SK-N-SH treated with all-trans-retinoic acid at 6 μM for 48 hours (cell line): ENCODE results near the gene SLC5A6.
"Not testable (repeated sequence)": the region's sequence is repeated elsewhere in the genome, so short reads cannot be mapped to it uniquely, and the experiment has no call there.

Source experiments
- ATAC-seq: fragments of 200-7000 bp; cut with Tn5 transposase; 3 replicates; pipeline ENCODE4 v1.9.1; 2020; ENCODE audit warnings: mild to moderate bottlenecking, moderate library complexity
- ARNTL ChIP-seq: fragments of 450-650 bp; formaldehyde crosslinking; IDR thresholded peaks from 2 replicates; pipeline ENCODE4 v1.5.0; 2020; ENCODE audit warnings: low read depth, mild to moderate bottlenecking, moderate library complexity, borderline replicate concordance
- BACH2 ChIP-seq: fragments of 250-450 bp; sonication (Bioruptor Pico); IDR thresholded peaks from 2 replicates; pipeline ENCODE4 v1.9.0; 2021; ENCODE audit warnings: mild to moderate bottlenecking, borderline replicate concordance
- CREB5 ChIP-seq: fragments of 250-450 bp; sonication (Bioruptor Pico); IDR thresholded peaks from 2 replicates; pipeline ENCODE4 v1.5.1; 2020; ENCODE audit warnings: low read depth, mild to moderate bottlenecking, moderate library complexity
- ESRRG ChIP-seq: fragments of 250-450 bp; sonication (Bioruptor Pico); IDR thresholded peaks from 2 replicates; pipeline ENCODE4 v1.6.1; 2021; ENCODE audit warnings: mild to moderate bottlenecking
- GLIS3 ChIP-seq: fragments of 250-450 bp; sonication (Bioruptor Pico); IDR thresholded peaks from 2 replicates; pipeline ENCODE4 v1.5.0; 2020; ENCODE audit warnings: mild to moderate bottlenecking, moderate library complexity
- ISL1 ChIP-seq: fragments of 250-450 bp; sonication (Bioruptor Pico); IDR thresholded peaks from 2 replicates; pipeline ENCODE4 v2.1.2; 2022; ENCODE audit warnings: mild to moderate bottlenecking, moderate library complexity
- OSR1 ChIP-seq: fragments of 250-450 bp; sonication (Bioruptor Pico); IDR thresholded peaks from 2 replicates; pipeline ENCODE4 v1.8.0; 2022; ENCODE audit warnings: moderate library complexity, mild to moderate bottlenecking, inconsistent platforms
- POU6F1 ChIP-seq: fragments of 250-450 bp; sonication (Bioruptor Pico); IDR thresholded peaks from 2 replicates; pipeline ENCODE4 v1.8.0; 2021; ENCODE audit warnings: low read depth, mild to moderate bottlenecking, moderate library complexity, borderline replicate concordance
- RARB ChIP-seq: fragments of 250-450 bp; sonication (Bioruptor Pico); IDR thresholded peaks from 2 replicates; pipeline ENCODE4 v1.8.0; 2021; ENCODE audit warnings: mild to moderate bottlenecking, moderate library complexity
- SNAI2 ChIP-seq: fragments of 250-450 bp; sonication (Bioruptor Pico); IDR thresholded peaks from 2 replicates; pipeline ENCODE4 v1.5.0; 2020; ENCODE audit warnings: mild to moderate bottlenecking, moderate library complexity
- TCF4 ChIP-seq: fragments of 250-450 bp; sonication (Bioruptor Pico); IDR thresholded peaks from 2 replicates; pipeline ENCODE4 v1.8.0; 2021; ENCODE audit warnings: mild to moderate bottlenecking, moderate library complexity, borderline replicate concordance
- TOX ChIP-seq: fragments of 250-450 bp; sonication (Bioruptor Pico); IDR thresholded peaks from 2 replicates; pipeline ENCODE4 v1.8.0; 2021; ENCODE audit warnings: mild to moderate bottlenecking, moderate library complexity, borderline replicate concordance
- ZFP3 ChIP-seq: fragments of 250-450 bp; sonication (Bioruptor Pico); IDR thresholded peaks from 2 replicates; pipeline ENCODE4 v1.5.0; 2020; ENCODE audit warnings: mild to moderate bottlenecking, moderate library complexity
- ZNF565 ChIP-seq: fragments of 450-650 bp; formaldehyde crosslinking; conservative IDR thresholded peaks from 2 replicates; pipeline ENCODE4 v1.5.0; 2020; ENCODE audit warnings: low read depth, mild to moderate bottlenecking, moderate library complexity
- ZNF70 ChIP-seq: fragments of 450-650 bp; formaldehyde crosslinking; IDR thresholded peaks from 2 replicates; pipeline ENCODE4 v1.5.0; 2020; ENCODE audit warnings: mild to moderate bottlenecking, moderate library complexity
- ZNF8 ChIP-seq: fragments of 450-650 bp; formaldehyde crosslinking; IDR thresholded peaks from 2 replicates; pipeline ENCODE4 v1.5.0; 2020; ENCODE audit warnings: mild to moderate bottlenecking, moderate library complexity
- TF ChIP-seq, protein P1 (sequence below): fragments of 250-450 bp; sonication (Bioruptor Pico); IDR thresholded peaks from 2 replicates; pipeline ENCODE4 v1.5.0; 2020; ENCODE audit warnings: mild to moderate bottlenecking, moderate library complexity
- TF ChIP-seq, protein P2 (sequence below): fragments of 250-450 bp; sonication (Bioruptor Pico); IDR thresholded peaks from 2 replicates; pipeline ENCODE4 v1.5.1; 2021; ENCODE audit warnings: mild to moderate bottlenecking, moderate library complexity
- TF ChIP-seq, protein P3 (sequence below): fragments of 250-450 bp; sonication (Bioruptor Pico); IDR thresholded peaks from 2 replicates; pipeline ENCODE4 v1.8.0; 2020; ENCODE audit warnings: mild to moderate bottlenecking, moderate library complexity, borderline replicate concordance

Gene SLC5A6

GRCh38 chr2:27178469-27178868, 33.6 kb downstream of the SLC5A6 start (continued):
- no peak for TF ChIP-seq CREB5 (CRISPR knock-in tag)
- no peak for TF ChIP-seq BACH2
- TF ChIP-seq TCF4 = no peak
- no peak for TF ChIP-seq OSR1 (CRISPR knock-in tag)
- no peak for TF ChIP-seq TOX
- TF ChIP-seq GLIS3 (CRISPR knock-in tag) = no peak

GRCh38 chr2:27177441-27178351, 34.4 kb downstream of the SLC5A6 start:
- TF ChIP-seq, protein P1, sequence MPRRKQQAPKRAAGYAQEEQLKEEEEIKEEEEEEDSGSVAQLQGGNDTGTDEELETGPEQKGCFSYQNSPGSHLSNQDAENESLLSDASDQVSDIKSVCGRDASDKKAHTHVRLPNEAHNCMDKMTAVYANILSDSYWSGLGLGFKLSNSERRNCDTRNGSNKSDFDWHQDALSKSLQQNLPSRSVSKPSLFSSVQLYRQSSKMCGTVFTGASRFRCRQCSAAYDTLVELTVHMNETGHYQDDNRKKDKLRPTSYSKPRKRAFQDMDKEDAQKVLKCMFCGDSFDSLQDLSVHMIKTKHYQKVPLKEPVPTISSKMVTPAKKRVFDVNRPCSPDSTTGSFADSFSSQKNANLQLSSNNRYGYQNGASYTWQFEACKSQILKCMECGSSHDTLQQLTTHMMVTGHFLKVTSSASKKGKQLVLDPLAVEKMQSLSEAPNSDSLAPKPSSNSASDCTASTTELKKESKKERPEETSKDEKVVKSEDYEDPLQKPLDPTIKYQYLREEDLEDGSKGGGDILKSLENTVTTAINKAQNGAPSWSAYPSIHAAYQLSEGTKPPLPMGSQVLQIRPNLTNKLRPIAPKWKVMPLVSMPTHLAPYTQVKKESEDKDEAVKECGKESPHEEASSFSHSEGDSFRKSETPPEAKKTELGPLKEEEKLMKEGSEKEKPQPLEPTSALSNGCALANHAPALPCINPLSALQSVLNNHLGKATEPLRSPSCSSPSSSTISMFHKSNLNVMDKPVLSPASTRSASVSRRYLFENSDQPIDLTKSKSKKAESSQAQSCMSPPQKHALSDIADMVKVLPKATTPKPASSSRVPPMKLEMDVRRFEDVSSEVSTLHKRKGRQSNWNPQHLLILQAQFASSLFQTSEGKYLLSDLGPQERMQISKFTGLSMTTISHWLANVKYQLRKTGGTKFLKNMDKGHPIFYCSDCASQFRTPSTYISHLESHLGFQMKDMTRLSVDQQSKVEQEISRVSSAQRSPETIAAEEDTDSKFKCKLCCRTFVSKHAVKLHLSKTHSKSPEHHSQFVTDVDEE (CRISPR knock-in tag) = no peak
- no peak for TF ChIP-seq ZNF8 (CRISPR knock-in tag)
- TF ChIP-seq POU6F1 (CRISPR knock-in tag) = no peak
- no peak for TF ChIP-seq OSR1 (CRISPR knock-in tag)
- no peak for TF ChIP-seq ZFP3
- no peak for TF ChIP-seq SNAI2 (CRISPR knock-in tag)
- TF ChIP-seq ZNF70 (CRISPR knock-in tag) = no peak
- TF ChIP-seq ISL1 (CRISPR knock-in tag) = no peak
- TF ChIP-seq CREB5 (CRISPR knock-in tag) = no peak
- no peak for TF ChIP-seq ARNTL
- TF ChIP-seq, protein P2, sequence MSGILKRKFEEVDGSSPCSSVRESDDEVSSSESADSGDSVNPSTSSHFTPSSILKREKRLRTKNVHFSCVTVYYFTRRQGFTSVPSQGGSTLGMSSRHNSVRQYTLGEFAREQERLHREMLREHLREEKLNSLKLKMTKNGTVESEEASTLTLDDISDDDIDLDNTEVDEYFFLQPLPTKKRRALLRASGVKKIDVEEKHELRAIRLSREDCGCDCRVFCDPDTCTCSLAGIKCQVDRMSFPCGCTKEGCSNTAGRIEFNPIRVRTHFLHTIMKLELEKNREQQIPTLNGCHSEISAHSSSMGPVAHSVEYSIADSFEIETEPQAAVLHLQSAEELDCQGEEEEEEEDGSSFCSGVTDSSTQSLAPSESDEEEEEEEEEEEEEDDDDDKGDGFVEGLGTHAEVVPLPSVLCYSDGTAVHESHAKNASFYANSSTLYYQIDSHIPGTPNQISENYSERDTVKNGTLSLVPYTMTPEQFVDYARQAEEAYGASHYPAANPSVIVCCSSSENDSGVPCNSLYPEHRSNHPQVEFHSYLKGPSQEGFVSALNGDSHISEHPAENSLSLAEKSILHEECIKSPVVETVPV (CRISPR knock-in tag) = no peak
- TF ChIP-seq TCF4 = no peak
- no peak for TF ChIP-seq RARB (CRISPR knock-in tag)
- no peak for TF ChIP-seq ZNF565 (CRISPR knock-in tag)
- no peak for TF ChIP-seq GLIS3 (CRISPR knock-in tag)
- no peak for TF ChIP-seq ESRRG (CRISPR knock-in tag)
- no peak for ATAC-seq

DNA sequence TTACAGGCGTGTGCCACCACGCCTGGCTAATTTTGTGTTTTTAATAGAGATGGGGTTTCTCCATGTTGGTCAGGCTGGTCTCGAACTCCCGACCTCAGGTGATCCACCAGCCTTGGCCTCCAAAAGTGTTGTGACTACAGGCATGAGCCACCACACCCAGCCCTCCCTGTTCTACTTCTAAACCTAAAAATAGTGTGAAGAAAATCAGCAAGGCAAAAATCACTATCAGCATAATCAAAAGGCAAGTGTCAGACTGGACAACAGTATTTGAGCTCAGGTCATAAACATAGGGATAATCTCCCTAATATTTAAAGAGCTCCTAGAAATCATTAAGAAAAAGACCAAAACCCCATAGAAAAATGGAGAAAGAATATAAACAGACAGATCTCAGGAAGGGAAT, 36.3 kb downstream of the SLC5A6 start:
- not testable (repeated sequence) for ATAC-seq

GRCh38 chr2:27175330-27175729, 36.7 kb downstream of the SLC5A6 start:
- no peak for ATAC-seq

More at GRCh38 chr2:27175330-27175729, 36.7 kb downstream of the SLC5A6 start:
- TF ChIP-seq, protein P1 (CRISPR knock-in tag) = no peak
- TF ChIP-seq SNAI2 (CRISPR knock-in tag) (no peak), TOX (no peak), GLIS3 (CRISPR knock-in tag) (no peak), POU6F1 (CRISPR knock-in tag) (no peak), RARB (CRISPR knock-in tag) (no peak)
- TF ChIP-seq, protein P3, sequence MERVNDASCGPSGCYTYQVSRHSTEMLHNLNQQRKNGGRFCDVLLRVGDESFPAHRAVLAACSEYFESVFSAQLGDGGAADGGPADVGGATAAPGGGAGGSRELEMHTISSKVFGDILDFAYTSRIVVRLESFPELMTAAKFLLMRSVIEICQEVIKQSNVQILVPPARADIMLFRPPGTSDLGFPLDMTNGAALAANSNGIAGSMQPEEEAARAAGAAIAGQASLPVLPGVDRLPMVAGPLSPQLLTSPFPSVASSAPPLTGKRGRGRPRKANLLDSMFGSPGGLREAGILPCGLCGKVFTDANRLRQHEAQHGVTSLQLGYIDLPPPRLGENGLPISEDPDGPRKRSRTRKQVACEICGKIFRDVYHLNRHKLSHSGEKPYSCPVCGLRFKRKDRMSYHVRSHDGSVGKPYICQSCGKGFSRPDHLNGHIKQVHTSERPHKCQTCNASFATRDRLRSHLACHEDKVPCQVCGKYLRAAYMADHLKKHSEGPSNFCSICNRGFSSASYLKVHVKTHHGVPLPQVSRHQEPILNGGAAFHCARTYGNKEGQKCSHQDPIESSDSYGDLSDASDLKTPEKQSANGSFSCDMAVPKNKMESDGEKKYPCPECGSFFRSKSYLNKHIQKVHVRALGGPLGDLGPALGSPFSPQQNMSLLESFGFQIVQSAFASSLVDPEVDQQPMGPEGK (CRISPR knock-in tag) = no peak
